K562 (cell line): ENCODE results near the gene SMC4. TPM values are rescaled to one million over a fixed set of nuclear protein-coding genes. Genes with fewer than 3 reads are reported as not detected.

Source experiments
- BRD4 ChIP-seq: fragments of 200-600 bp; sonication (generic); IDR thresholded peaks from 2 replicates; pipeline ENCODE4 v1.6.1; 2017; ENCODE audit warnings: inconsistent platforms
- HMGN3 ChIP-seq: IDR thresholded peaks from 2 replicates; pipeline ENCODE4 v1.6.1; 2011; ENCODE audit warnings: borderline replicate concordance, low read depth, mild to moderate bottlenecking, mixed read lengths, low read length; ENCODE audit not compliant: insufficient read length; ENCODE audit errors: extremely low read depth
- POLR2B ChIP-seq: fragments of 450-650 bp; IDR thresholded peaks from 2 replicates; pipeline ENCODE4 v1.6.1; 2018; ENCODE audit warnings: low read depth; ENCODE audit not compliant: partially characterized antibody
- polyA plus RNA-seq, 8 experiments: library from polyadenylated mRNA; depleted of rRNA in 4 of 8; stranded (reverse) in 5 of 8; unstranded in 3 of 8; fragments of >200 nt; fragmentation: Nextera tagmentation in 2 of 8; fragmentation: Illumina TruSeq in 1 of 8; extraction: Ambion mirVana in 2 of 8; extraction: Trizol in 1 of 8; gene quantifications; 2 replicates each; pipeline versions ENCODE4 v1.2.1 to v1.2.3, GENCODE V29; 2011 to 2014; ENCODE audit warnings: inconsistent platforms in 1 of 8, missing spikeins in 1 of 8
- total RNA-seq, 7 experiments: library from RNA; depleted of rRNA in 6 of 7; stranded (reverse); fragments of >200 nt in 6 of 7; fragmentation: Illumina TruSeq in 2 of 7; extraction: Trizol in 2 of 7; gene quantifications; 2 replicates each; pipeline versions ENCODE4 v1.2.1 to v1.2.3, GENCODE V29; 2011 to 2021; ENCODE audit warnings: low replicate concordance in 1 of 7
- TF ChIP-seq, protein P1 (sequence below): fragments of 200-600 bp; sonication (generic); IDR thresholded peaks from one replicate; pipeline ENCODE4 v1.6.1; 2012; ENCODE audit warnings: mild to moderate bottlenecking, low read depth, low read length, inconsistent platforms

The SMC4 gene
- total and polyA plus RNA-seq, 9 of the 15 experiments (the other 6 are each of a cell fraction or from before 2014, with no cell fraction given): 87.9 to 347 (median 176) TPM

DNA sequence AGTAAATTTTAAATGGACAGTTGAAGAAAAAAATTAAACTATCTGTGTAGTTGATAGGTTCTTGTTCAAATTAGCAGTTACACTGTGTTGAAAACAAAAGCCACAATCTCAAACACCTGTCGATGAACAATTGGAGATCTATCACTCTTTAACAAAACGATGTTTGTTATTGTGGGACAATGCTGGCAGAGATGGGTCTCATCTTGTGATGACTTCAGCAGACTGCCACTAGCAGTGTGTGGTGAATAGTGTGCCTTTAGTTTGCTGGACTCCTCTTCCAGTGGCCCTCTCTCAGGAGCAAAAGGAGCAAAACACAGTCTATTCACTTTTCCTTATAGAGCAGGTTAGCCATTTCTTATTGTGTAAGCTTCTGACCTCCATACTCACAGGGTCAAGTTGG, 64.9 kb downstream of the SMC4 start (continued):
- TF ChIP-seq, protein P1, sequence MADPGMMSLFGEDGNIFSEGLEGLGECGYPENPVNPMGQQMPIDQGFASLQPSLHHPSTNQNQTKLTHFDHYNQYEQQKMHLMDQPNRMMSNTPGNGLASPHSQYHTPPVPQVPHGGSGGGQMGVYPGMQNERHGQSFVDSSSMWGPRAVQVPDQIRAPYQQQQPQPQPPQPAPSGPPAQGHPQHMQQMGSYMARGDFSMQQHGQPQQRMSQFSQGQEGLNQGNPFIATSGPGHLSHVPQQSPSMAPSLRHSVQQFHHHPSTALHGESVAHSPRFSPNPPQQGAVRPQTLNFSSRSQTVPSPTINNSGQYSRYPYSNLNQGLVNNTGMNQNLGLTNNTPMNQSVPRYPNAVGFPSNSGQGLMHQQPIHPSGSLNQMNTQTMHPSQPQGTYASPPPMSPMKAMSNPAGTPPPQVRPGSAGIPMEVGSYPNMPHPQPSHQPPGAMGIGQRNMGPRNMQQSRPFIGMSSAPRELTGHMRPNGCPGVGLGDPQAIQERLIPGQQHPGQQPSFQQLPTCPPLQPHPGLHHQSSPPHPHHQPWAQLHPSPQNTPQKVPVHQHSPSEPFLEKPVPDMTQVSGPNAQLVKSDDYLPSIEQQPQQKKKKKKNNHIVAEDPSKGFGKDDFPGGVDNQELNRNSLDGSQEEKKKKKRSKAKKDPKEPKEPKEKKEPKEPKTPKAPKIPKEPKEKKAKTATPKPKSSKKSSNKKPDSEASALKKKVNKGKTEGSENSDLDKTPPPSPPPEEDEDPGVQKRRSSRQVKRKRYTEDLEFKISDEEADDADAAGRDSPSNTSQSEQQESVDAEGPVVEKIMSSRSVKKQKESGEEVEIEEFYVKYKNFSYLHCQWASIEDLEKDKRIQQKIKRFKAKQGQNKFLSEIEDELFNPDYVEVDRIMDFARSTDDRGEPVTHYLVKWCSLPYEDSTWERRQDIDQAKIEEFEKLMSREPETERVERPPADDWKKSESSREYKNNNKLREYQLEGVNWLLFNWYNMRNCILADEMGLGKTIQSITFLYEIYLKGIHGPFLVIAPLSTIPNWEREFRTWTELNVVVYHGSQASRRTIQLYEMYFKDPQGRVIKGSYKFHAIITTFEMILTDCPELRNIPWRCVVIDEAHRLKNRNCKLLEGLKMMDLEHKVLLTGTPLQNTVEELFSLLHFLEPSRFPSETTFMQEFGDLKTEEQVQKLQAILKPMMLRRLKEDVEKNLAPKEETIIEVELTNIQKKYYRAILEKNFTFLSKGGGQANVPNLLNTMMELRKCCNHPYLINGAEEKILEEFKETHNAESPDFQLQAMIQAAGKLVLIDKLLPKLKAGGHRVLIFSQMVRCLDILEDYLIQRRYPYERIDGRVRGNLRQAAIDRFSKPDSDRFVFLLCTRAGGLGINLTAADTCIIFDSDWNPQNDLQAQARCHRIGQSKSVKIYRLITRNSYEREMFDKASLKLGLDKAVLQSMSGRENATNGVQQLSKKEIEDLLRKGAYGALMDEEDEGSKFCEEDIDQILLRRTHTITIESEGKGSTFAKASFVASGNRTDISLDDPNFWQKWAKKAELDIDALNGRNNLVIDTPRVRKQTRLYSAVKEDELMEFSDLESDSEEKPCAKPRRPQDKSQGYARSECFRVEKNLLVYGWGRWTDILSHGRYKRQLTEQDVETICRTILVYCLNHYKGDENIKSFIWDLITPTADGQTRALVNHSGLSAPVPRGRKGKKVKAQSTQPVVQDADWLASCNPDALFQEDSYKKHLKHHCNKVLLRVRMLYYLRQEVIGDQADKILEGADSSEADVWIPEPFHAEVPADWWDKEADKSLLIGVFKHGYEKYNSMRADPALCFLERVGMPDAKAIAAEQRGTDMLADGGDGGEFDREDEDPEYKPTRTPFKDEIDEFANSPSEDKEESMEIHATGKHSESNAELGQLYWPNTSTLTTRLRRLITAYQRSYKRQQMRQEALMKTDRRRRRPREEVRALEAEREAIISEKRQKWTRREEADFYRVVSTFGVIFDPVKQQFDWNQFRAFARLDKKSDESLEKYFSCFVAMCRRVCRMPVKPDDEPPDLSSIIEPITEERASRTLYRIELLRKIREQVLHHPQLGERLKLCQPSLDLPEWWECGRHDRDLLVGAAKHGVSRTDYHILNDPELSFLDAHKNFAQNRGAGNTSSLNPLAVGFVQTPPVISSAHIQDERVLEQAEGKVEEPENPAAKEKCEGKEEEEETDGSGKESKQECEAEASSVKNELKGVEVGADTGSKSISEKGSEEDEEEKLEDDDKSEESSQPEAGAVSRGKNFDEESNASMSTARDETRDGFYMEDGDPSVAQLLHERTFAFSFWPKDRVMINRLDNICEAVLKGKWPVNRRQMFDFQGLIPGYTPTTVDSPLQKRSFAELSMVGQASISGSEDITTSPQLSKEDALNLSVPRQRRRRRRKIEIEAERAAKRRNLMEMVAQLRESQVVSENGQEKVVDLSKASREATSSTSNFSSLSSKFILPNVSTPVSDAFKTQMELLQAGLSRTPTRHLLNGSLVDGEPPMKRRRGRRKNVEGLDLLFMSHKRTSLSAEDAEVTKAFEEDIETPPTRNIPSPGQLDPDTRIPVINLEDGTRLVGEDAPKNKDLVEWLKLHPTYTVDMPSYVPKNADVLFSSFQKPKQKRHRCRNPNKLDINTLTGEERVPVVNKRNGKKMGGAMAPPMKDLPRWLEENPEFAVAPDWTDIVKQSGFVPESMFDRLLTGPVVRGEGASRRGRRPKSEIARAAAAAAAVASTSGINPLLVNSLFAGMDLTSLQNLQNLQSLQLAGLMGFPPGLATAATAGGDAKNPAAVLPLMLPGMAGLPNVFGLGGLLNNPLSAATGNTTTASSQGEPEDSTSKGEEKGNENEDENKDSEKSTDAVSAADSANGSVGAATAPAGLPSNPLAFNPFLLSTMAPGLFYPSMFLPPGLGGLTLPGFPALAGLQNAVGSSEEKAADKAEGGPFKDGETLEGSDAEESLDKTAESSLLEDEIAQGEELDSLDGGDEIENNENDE: no peak
- TF ChIP-seq POLR2B: no peak
- TF ChIP-seq HMGN3: no peak
- TF ChIP-seq BRD4: no peak
- TF ChIP-seq, all 486 proteins: peak for 0
